WTC11 (cell line): ENCODE data around the gene RHOBTB3. TPM values are rescaled to one million over a fixed set of nuclear protein-coding genes. Genes with fewer than 3 reads are reported as not detected.

Experiments
- ATAC-seq: fragments of 200-7000 bp; cut with Tn5 transposase; 2 replicates; pipeline ENCODE4 v1.10.0; 2021; ENCODE audit warnings: mild to moderate bottlenecking, moderate library complexity
- CTCF ChIA-PET: fragments of 300-600 bp; sonication (Branson Sonifier 250); formaldehyde crosslinking; loops from one replicate; lab custom pipeline; 2021; ENCODE audit warnings: antibody characterized with exemption; lab: Charles Lee
- POLR2A ChIA-PET: fragments of 350-600 bp; sonication (Branson Sonifier 250); formaldehyde crosslinking; loops from one replicate; lab custom pipeline; 2021; ENCODE audit warnings: antibody characterized with exemption; lab: Charles Lee
- DNase-seq: peaks from one replicate; pipeline ENCODE4 v3.0.0; 2021; ENCODE audit warnings: low spot score
- H3K27ac Mint-ChIP-seq: 2 replicates; pipeline ENCODE4 v1.8.0; 2021; ENCODE audit warnings: mixed read lengths
- H3K27me3 Mint-ChIP-seq: 2 replicates; pipeline ENCODE4 v1.8.0; 2021; ENCODE audit warnings: low read depth, mild to moderate bottlenecking, moderate library complexity, mixed read lengths
- H3K36me3 Mint-ChIP-seq: 2 replicates; pipeline ENCODE4 v1.8.0; 2021; ENCODE audit warnings: mixed read lengths
- H3K4me1 Mint-ChIP-seq: 2 replicates; pipeline ENCODE4 v1.8.0; 2022; ENCODE audit warnings: mixed read lengths
- H3K4me3 Mint-ChIP-seq: 2 replicates; pipeline ENCODE4 v1.8.0; 2021; ENCODE audit warnings: mild to moderate bottlenecking, moderate library complexity, mixed read lengths
- H3K9me3 Mint-ChIP-seq: 2 replicates; pipeline ENCODE4 v1.8.0; 2021; ENCODE audit warnings: mixed read lengths
- ARID4B ChIP-seq: sonication (generic); formaldehyde crosslinking; IDR thresholded peaks from 2 replicates; pipeline ENCODE4 v1.8.0; 2023; ENCODE audit warnings: missing genetic modification reagents, mild to moderate bottlenecking, borderline replicate concordance
- ATF1 ChIP-seq: sonication (generic); formaldehyde crosslinking; IDR thresholded peaks from 2 replicates; pipeline ENCODE4 v1.8.1; 2023; ENCODE audit warnings: mild to moderate bottlenecking, moderate library complexity, missing genetic modification reagents
- ATF3 ChIP-seq: sonication (generic); formaldehyde crosslinking; conservative IDR thresholded peaks from 2 replicates; pipeline ENCODE4 v1.8.1; 2022; ENCODE audit warnings: mild to moderate bottlenecking, missing genetic modification reagents
- CDX4 ChIP-seq: fragments of 250-450 bp; sonication (Bioruptor Pico); IDR thresholded peaks from 2 replicates; pipeline ENCODE4 v1.9.0; 2021; ENCODE audit warnings: moderate library complexity, mild to moderate bottlenecking, inconsistent platforms, borderline replicate concordance
- ETV6 ChIP-seq: sonication (generic); formaldehyde crosslinking; IDR thresholded peaks from 2 replicates; pipeline ENCODE4 v1.8.1; 2022; ENCODE audit warnings: mild to moderate bottlenecking, missing genetic modification reagents
- GRHL2 ChIP-seq: fragments of 250-450 bp; sonication (Bioruptor Pico); IDR thresholded peaks from 2 replicates; pipeline ENCODE4 v1.8.0; 2022; ENCODE audit warnings: mild to moderate bottlenecking, moderate library complexity; ENCODE audit not compliant: insufficient replicate concordance, severe bottlenecking
- HMGA2 ChIP-seq: fragments of 250-450 bp; sonication (Bioruptor Pico); IDR thresholded peaks from 2 replicates; pipeline ENCODE4 v1.4.0; 2021; ENCODE audit warnings: mild to moderate bottlenecking, moderate library complexity
- MLX ChIP-seq: sonication (generic); formaldehyde crosslinking; IDR thresholded peaks from 2 replicates; pipeline ENCODE4 v1.8.1; 2023; ENCODE audit warnings: mild to moderate bottlenecking, missing genetic modification reagents, moderate library complexity
- MXD4 ChIP-seq: fragments of 250-450 bp; sonication (Bioruptor Pico); IDR thresholded peaks from 2 replicates; pipeline ENCODE4 v1.8.0; 2021; ENCODE audit warnings: mild to moderate bottlenecking, moderate library complexity, borderline replicate concordance
- NFATC4 ChIP-seq: fragments of 250-450 bp; sonication (Bioruptor Pico); IDR thresholded peaks from 2 replicates; pipeline ENCODE4 v1.9.0; 2021; ENCODE audit warnings: mild to moderate bottlenecking
- NFE2L1 ChIP-seq: sonication (generic); formaldehyde crosslinking; IDR thresholded peaks from 2 replicates; pipeline ENCODE4 v1.8.1; 2023; ENCODE audit warnings: missing genetic modification reagents
- NFYB ChIP-seq: sonication (generic); formaldehyde crosslinking; conservative IDR thresholded peaks from 2 replicates; pipeline ENCODE4 v1.8.0; 2022; ENCODE audit warnings: low read depth, missing genetic modification reagents
- NR2C2 ChIP-seq: sonication (generic); formaldehyde crosslinking; IDR thresholded peaks from 2 replicates; pipeline ENCODE4 v1.8.0; 2022; ENCODE audit warnings: mild to moderate bottlenecking, missing genetic modification reagents
- PREB ChIP-seq: sonication (generic); formaldehyde crosslinking; IDR thresholded peaks from 2 replicates; pipeline ENCODE4 v1.8.1; 2022; ENCODE audit warnings: mild to moderate bottlenecking, missing genetic modification reagents, moderate library complexity, borderline replicate concordance
- TEAD4 ChIP-seq: sonication (generic); formaldehyde crosslinking; IDR thresholded peaks from 2 replicates; pipeline ENCODE4 v1.8.0; 2022; ENCODE audit warnings: mild to moderate bottlenecking, missing genetic modification reagents
- ZBTB21 ChIP-seq: sonication (generic); formaldehyde crosslinking; IDR thresholded peaks from 2 replicates; pipeline ENCODE4 v1.8.1; 2023; ENCODE audit warnings: mild to moderate bottlenecking, missing genetic modification reagents, borderline replicate concordance
- ZBTB43 ChIP-seq: sonication (generic); formaldehyde crosslinking; IDR thresholded peaks from 2 replicates; pipeline ENCODE4 v1.8.1; 2023; ENCODE audit warnings: mild to moderate bottlenecking, missing genetic modification reagents
- ZNF121 ChIP-seq: sonication (generic); formaldehyde crosslinking; IDR thresholded peaks from 2 replicates; pipeline ENCODE4 v1.8.0; 2023; ENCODE audit warnings: missing genetic modification reagents
- ZNF219 ChIP-seq: sonication (generic); formaldehyde crosslinking; IDR thresholded peaks from 2 replicates; pipeline ENCODE4 v1.8.0; 2023; ENCODE audit warnings: missing genetic modification reagents, mild to moderate bottlenecking, borderline replicate concordance
- ZNF232 ChIP-seq: sonication (generic); formaldehyde crosslinking; IDR thresholded peaks from 2 replicates; pipeline ENCODE4 v1.8.0; 2022; ENCODE audit warnings: mild to moderate bottlenecking, missing genetic modification reagents
- ZNF317 ChIP-seq: sonication (generic); formaldehyde crosslinking; IDR thresholded peaks from 2 replicates; pipeline ENCODE4 v1.8.1; 2023; ENCODE audit warnings: low read depth, mild to moderate bottlenecking, moderate library complexity, missing genetic modification reagents, borderline replicate concordance
- ZNF423 ChIP-seq: fragments of 250-450 bp; sonication (Bioruptor Pico); IDR thresholded peaks from 2 replicates; pipeline ENCODE4 v2.1.2; 2022; ENCODE audit warnings: mild to moderate bottlenecking, moderate library complexity
- ZNF425 ChIP-seq: fragments of 250-450 bp; sonication (Bioruptor Pico); conservative IDR thresholded peaks from 2 replicates; pipeline ENCODE4 v1.9.0; 2021; ENCODE audit warnings: mild to moderate bottlenecking
- ZNF671 ChIP-seq: fragments of 250-450 bp; sonication (Bioruptor Pico); IDR thresholded peaks from 2 replicates; pipeline ENCODE4 v1.8.0; 2021; ENCODE audit warnings: mild to moderate bottlenecking
- total RNA-seq: library from RNA; stranded (reverse); gene quantifications from 3 replicates; pipeline ENCODE4 v1.2.3, GENCODE V29; 2021

RHOBTB3 gene
- total RNA-seq, 1 experiment from 2014 or later = 13.8 TPM

- Mint-ChIP-seq H3K27me3 (no peaks in the 10 kb centered on the region), H3K36me3 (no peaks in the 10 kb centered on the region), H3K9me3 (no peaks in the 10 kb centered on the region), H3K27ac (no peak overlapping the region), H3K4me1 (no peaks in the 10 kb centered on the region; the same call in 1 of the 2 replicates), H3K4me3 (no peak overlapping the region)
- ATAC-seq (no peak), DNase-seq (no peak)
- ChIA-PET POLR2A (no interaction called here), CTCF (no interaction called here)
- TF ChIP-seq ZNF423 (CRISPR knock-in tag) = no peak
- no peak for TF ChIP-seq ZNF232
- no peak for TF ChIP-seq ZBTB21 (CRISPR knock-in tag)
- TF ChIP-seq ATF1 (CRISPR knock-in tag) = no peak
- no peak for TF ChIP-seq MLX (CRISPR knock-in tag)
- TF ChIP-seq ZNF671 = no peak
- no peak for TF ChIP-seq GRHL2 (CRISPR knock-in tag)
- no peak for TF ChIP-seq NFYB
- no peak for TF ChIP-seq ZNF121
- no peak for TF ChIP-seq ZNF317 (CRISPR knock-in tag)
- TF ChIP-seq ARID4B (CRISPR knock-in tag) = no peak
- no peak for TF ChIP-seq CDX4 (CRISPR knock-in tag)
- no peak for TF ChIP-seq NFATC4
- no peak for TF ChIP-seq ATF3
- TF ChIP-seq TEAD4 (CRISPR knock-in tag) = no peak
- TF ChIP-seq NFE2L1 (CRISPR knock-in tag) = no peak
- no peak for TF ChIP-seq ZNF219 (CRISPR knock-in tag)
- no peak for TF ChIP-seq NR2C2
These were observed 27.9 kb downstream of the RHOBTB3 start for GRCh38 chr5:95759005-95759404.

GRCh38 chr5:95759634-95760033, 28.5 kb downstream of the RHOBTB3 start:
- Mint-ChIP-seq H3K4me3 (no peak overlapping the region), H3K4me1 (no peaks in the 10 kb centered on the region; the same call in 1 of the 2 replicates), H3K36me3 (no peaks in the 10 kb centered on the region), H3K27ac (no peak overlapping the region), H3K9me3 (no peaks in the 10 kb centered on the region), H3K27me3 (no peaks in the 10 kb centered on the region)
- TF ChIP-seq ZBTB43 (CRISPR knock-in tag) (no peak), NR2C2 (no peak), ETV6 (CRISPR knock-in tag) (no peak), MXD4 (CRISPR knock-in tag) (no peak), PREB (no peak), NFE2L1 (CRISPR knock-in tag) (no peak), HMGA2 (CRISPR knock-in tag) (no peak), ZNF425 (CRISPR knock-in tag) (no peak)
- DNase-seq (no peak), ATAC-seq (no peak)
- POLR2A ChIA-PET = no interaction called here
- CTCF ChIA-PET = no interaction called here
